ENCODE measurements around the gene APH1B. TPM values are rescaled to one million over a fixed set of nuclear protein-coding genes. Genes with fewer than 3 reads are reported as not detected.

Gene APH1B
- total and polyA plus RNA-seq, 2 experiments from 2014 or later = 19.9 to 29.8 TPM

DNA sequence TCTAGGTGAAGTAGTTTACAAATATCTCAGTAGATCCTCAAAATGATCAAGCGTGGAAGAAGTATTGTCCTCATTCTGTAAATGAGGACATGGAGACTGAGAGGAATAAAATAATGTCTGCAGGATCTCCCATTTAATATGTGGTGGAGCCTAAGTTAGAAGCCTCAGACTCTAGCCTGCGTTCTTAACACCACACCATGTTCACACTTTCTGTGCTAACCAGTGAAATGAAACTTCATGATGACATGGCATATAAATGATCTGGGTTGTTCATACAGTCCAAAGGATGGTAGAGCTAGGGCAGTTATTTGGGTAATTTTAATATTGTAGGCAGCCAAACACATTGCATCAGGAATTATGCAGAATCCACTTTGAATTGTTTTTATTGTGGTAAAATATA lies 25.1 kb upstream of the APH1B start:
- Histone ChIP-seq H3K4me1 (ENCODE audit: insufficient read depth) (peaks cover 20% of the 10 kb centered on the region), H3K9me3 (ENCODE audit: low read depth) (no peaks in the 10 kb centered on the region), H3K27ac (no peak overlapping the region), H4K20me1 (ENCODE audit: insufficient read depth, poor library complexity, severe bottlenecking) (no peaks in the 10 kb centered on the region), H3K4me3 (no peak overlapping the region), H2AFZ (no peak overlapping the region), H3K27me3 (no peaks in the 10 kb centered on the region), H3K36me3 (replicated peaks; ENCODE audit: insufficient read depth, low read depth) (no peaks in the 10 kb centered on the region), H3K4me2 (no peak overlapping the region), H3K9me2 (replicated peaks; ENCODE audit: insufficient read depth) (no peaks in the 10 kb centered on the region), H3K79me2 (no peaks in the 10 kb centered on the region)
- TF ChIP-seq, protein P1, sequence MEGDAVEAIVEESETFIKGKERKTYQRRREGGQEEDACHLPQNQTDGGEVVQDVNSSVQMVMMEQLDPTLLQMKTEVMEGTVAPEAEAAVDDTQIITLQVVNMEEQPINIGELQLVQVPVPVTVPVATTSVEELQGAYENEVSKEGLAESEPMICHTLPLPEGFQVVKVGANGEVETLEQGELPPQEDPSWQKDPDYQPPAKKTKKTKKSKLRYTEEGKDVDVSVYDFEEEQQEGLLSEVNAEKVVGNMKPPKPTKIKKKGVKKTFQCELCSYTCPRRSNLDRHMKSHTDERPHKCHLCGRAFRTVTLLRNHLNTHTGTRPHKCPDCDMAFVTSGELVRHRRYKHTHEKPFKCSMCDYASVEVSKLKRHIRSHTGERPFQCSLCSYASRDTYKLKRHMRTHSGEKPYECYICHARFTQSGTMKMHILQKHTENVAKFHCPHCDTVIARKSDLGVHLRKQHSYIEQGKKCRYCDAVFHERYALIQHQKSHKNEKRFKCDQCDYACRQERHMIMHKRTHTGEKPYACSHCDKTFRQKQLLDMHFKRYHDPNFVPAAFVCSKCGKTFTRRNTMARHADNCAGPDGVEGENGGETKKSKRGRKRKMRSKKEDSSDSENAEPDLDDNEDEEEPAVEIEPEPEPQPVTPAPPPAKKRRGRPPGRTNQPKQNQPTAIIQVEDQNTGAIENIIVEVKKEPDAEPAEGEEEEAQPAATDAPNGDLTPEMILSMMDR (IDR thresholded peaks at IDR 0.05; ENCODE audit: poor library complexity) = no peak
- 96% methylated on average over 2 of the region's 2 CpGs for WGBS (ENCODE audit: low lambda C conversion rate, missing lambda C conversion rate)
- no peak for DNase-seq (ENCODE audit: low spot score)

DNA sequence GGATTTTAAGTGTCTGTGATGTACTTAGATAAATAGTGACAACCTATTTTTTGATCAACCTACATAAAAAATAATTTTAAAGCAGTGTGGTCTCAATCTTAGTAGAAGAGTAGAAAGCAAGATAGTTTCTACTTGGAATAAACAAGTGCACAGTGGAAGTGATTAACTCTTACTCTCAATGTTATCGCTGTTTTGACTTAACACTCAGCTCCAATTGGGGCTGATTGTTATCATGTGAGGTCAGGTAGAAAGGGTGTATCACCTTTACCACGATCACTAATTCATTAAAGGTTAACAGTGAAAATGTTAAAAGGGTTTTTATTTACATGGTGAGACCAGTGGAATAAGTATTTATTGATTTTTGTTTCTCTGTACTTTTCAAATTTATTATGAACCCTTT lies 22.4 kb upstream of the APH1B start:
- Histone ChIP-seq H3K4me1 (ENCODE audit: insufficient read depth) (peaks cover 16% of the 10 kb centered on the region), H3K4me3 (no peak overlapping the region), H3K79me2 (no peaks in the 10 kb centered on the region), H3K27ac (no peak overlapping the region), H4K20me1 (ENCODE audit: insufficient read depth, poor library complexity, severe bottlenecking) (no peaks in the 10 kb centered on the region), H3K9me3 (ENCODE audit: low read depth) (no peaks in the 10 kb centered on the region), H3K9me2 (replicated peaks; ENCODE audit: insufficient read depth) (no peaks in the 10 kb centered on the region), H2AFZ (no peak overlapping the region), H3K4me2 (no peak overlapping the region), H3K27me3 (no peaks in the 10 kb centered on the region), H3K36me3 (replicated peaks; ENCODE audit: insufficient read depth, low read depth) (no peaks in the 10 kb centered on the region)
- no peak for DNase-seq (ENCODE audit: low spot score)
- 44% methylated on average over 2 of the region's 2 CpGs for WGBS (ENCODE audit: low lambda C conversion rate, missing lambda C conversion rate)
- TF ChIP-seq, protein P1 (IDR thresholded peaks at IDR 0.05; ENCODE audit: poor library complexity) = no peak
- no peak for TF ChIP-seq EZH2phosphoT487 (IDR thresholded peaks at IDR 0.05; ENCODE audit: low read depth, severe bottlenecking, unreplicated experiment)
- no peak for TF ChIP-seq EZH2 (IDR thresholded peaks at IDR 0.05; ENCODE audit: borderline replicate concordance)

DNA sequence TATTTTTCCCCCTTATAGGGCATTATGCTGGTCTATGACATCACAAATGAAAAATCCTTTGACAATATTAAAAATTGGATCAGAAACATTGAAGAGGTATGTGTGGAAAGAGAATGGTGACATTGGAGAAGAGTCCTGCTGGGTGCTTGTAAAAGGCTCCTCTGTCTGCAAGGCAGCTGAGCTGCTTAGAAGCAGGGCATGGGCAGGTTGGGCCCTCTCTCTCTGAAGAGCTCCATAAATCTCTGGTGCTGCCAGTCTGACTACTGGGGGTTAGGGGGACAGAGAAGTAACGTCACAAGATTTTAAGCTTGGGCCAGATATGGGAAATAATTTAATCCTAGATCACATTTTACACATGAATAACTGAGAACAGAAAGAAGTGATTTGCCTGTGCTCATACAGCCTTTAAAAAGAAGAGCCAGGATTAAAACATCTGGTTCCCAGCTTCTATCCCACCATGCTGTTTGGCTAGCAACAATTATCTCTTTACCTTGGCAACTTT lies 21.9 kb upstream of the APH1B start:
- no peaks in the 10 kb centered on the region for H3K9me3 ChIP-seq (ENCODE audit: low read depth)
- no peaks in the 10 kb centered on the region for H4K20me1 ChIP-seq (ENCODE audit: insufficient read depth, poor library complexity, severe bottlenecking)
- H3K9me2 ChIP-seq (replicated peaks; ENCODE audit: insufficient read depth) = no peaks in the 10 kb centered on the region
- H2AFZ ChIP-seq = no peak overlapping the region
- H3K4me1 ChIP-seq (ENCODE audit: insufficient read depth) = peaks cover 16% of the 10 kb centered on the region
- TF ChIP-seq, protein P1 (IDR thresholded peaks at IDR 0.05; ENCODE audit: poor library complexity) = no peak
- TF ChIP-seq EZH2 (IDR thresholded peaks at IDR 0.05; ENCODE audit: borderline replicate concordance) = no peak
- no peak for TF ChIP-seq EZH2phosphoT487 (IDR thresholded peaks at IDR 0.05; ENCODE audit: low read depth, severe bottlenecking, unreplicated experiment)
- no peak overlapping the region for H3K4me2 ChIP-seq
- no peaks in the 10 kb centered on the region for H3K27me3 ChIP-seq
- WGBS (ENCODE audit: low lambda C conversion rate, missing lambda C conversion rate) = 56% methylated on average over 1 of the region's 1 CpG
- no peaks in the 10 kb centered on the region for H3K36me3 ChIP-seq (replicated peaks; ENCODE audit: insufficient read depth, low read depth)
- no peak overlapping the region for H3K27ac ChIP-seq
- no peak overlapping the region for H3K4me3 ChIP-seq
- no peak for DNase-seq (ENCODE audit: low spot score)
- no peaks in the 10 kb centered on the region for H3K79me2 ChIP-seq

Measured in hepatocyte (in vitro differentiated cells).